ENCODE data around the gene TIMM13. TPM values are rescaled to one million over a fixed set of nuclear protein-coding genes. Genes with fewer than 3 reads are reported as not detected.
A peak's percentile ranks its signal among the peaks of the same experiment; 100 is the strongest.
"Not testable (repeated sequence)": the region's sequence is repeated elsewhere in the genome, so short reads cannot be mapped to it uniquely, and the experiment has no call there.

The TIMM13 gene
- total RNA-seq, 1 donor from 2014 or later, result 61.0 TPM

- peak; percentile 91 for DNase-seq
- Histone ChIP-seq H3K27me3 (no peaks in the 10 kb centered on the region), H3K4me1 (peaks cover 15% of the 10 kb centered on the region), H3K36me3 (no peaks in the 10 kb centered on the region), H3K27ac (no peak overlapping the region), H3K9me3 (no peaks in the 10 kb centered on the region), H3K4me3 (peak overlapping the region; percentile 63)
- intact Hi-C loops (cut with DNase I), result no loop called here
- peak; percentile 91 for ATAC-seq
- TF ChIP-seq CTCF (IDR thresholded peaks at IDR 0.05), result no peak
These were observed 35.4 kb upstream of the TIMM13 start for GRCh38 chr19:2462635-2463421.

GRCh38 chr19:2461751-2462634, 34.6 kb upstream of the TIMM13 start:
- no peaks in the 10 kb centered on the region for H3K9me3 ChIP-seq
- TF ChIP-seq CTCF (IDR thresholded peaks at IDR 0.05), result no peak

GRCh38 chr19:2460245-2460644, 32.9 kb upstream of the TIMM13 start:
- Histone ChIP-seq H3K27me3 (no peaks in the 10 kb centered on the region), H3K4me1 (peaks cover 21% of the 10 kb centered on the region), H3K9me3 (no peaks in the 10 kb centered on the region), H3K27ac (no peak overlapping the region), H3K4me3 (no peak overlapping the region), H3K36me3 (no peaks in the 10 kb centered on the region)
- DNase-seq, result no peak
- no peak for ATAC-seq
- intact Hi-C loops (cut with DNase I), result no loop called here
- no peak for TF ChIP-seq CTCF (IDR thresholded peaks at IDR 0.05)

More at GRCh38 chr19:2461751-2462634, 34.6 kb upstream of the TIMM13 start:
- Histone ChIP-seq H3K27me3 (no peaks in the 10 kb centered on the region), H3K4me3 (peak overlapping the region; percentile 63), H3K27ac (no peak overlapping the region), H3K36me3 (no peaks in the 10 kb centered on the region), H3K4me1 (peaks cover 15% of the 10 kb centered on the region)
- intact Hi-C loops (cut with DNase I), result no loop called here
- ATAC-seq (peak; percentile 69), DNase-seq (peak; percentile 79)

GRCh38 chr19:2458776-2459175, 31.4 kb upstream of the TIMM13 start:
- intact Hi-C loops (cut with DNase I), result not testable (repeated sequence)

GRCh38 chr19:2458054-2458453, 30.7 kb upstream of the TIMM13 start:
- TF ChIP-seq CTCF (IDR thresholded peaks at IDR 0.05), result no peak
- H3K4me3 ChIP-seq, result no peak overlapping the region
- H3K27me3 ChIP-seq, result no peaks in the 10 kb centered on the region
- intact Hi-C loops (cut with DNase I), result no loop called here
- H3K27ac ChIP-seq, result no peak overlapping the region
- H3K36me3 ChIP-seq, result no peaks in the 10 kb centered on the region
- H3K9me3 ChIP-seq, result no peaks in the 10 kb centered on the region
- DNase-seq, result no peak
- H3K4me1 ChIP-seq, result peaks cover 21% of the 10 kb centered on the region
- ATAC-seq, result no peak

More at GRCh38 chr19:2458776-2459175, 31.4 kb upstream of the TIMM13 start:
- not testable (repeated sequence) for H3K4me3 ChIP-seq, H3K27ac ChIP-seq, H3K36me3 ChIP-seq, DNase-seq, H3K27me3 ChIP-seq, ATAC-seq, H3K9me3 ChIP-seq
- H3K4me1 ChIP-seq, result peaks cover 21% of the 10 kb centered on the region

All from upper lobe of right lung (tissue), 1 donor.